Left kidney (tissue), 8 donors: ENCODE measurements around the gene NOTCH4. TPM values are rescaled to one million over a fixed set of nuclear protein-coding genes. Genes with fewer than 3 reads are reported as not detected.
A peak's percentile ranks its signal among the peaks of the same experiment; 100 is the strongest.
"Not testable (repeated sequence)": the region's sequence is repeated elsewhere in the genome, so short reads cannot be mapped to it uniquely, and the experiment has no call there.

Experiments
- DNase-seq: peaks from one replicate; pipeline ENCODE4 v3.0.0-alpha.2; 2013
- long read RNA-seq, 8 donors: transcript quantifications; one replicate each; lab custom pipeline, GENCODE V29; 2026
- polyA plus RNA-seq: library from polyadenylated mRNA; unstranded; fragments of 120-200 nt; gene quantifications from one replicate; pipeline ENCODE4 v1.2.1, GENCODE V29; 2013; ENCODE audit not compliant: insufficient read length

The NOTCH4 gene
- 15.6 TPM for polyA plus RNA-seq
- long read RNA-seq, donor 1: 0 reads
- long read RNA-seq, donor 2, partial matches to known transcripts: 5 of 6 reads
- long read RNA-seq, donor 2, other reads (novel, unspliced or antisense): 0 of 6 reads
- long read RNA-seq, donor 3: 0 reads
- long read RNA-seq, donor 4: 0 reads
- long read RNA-seq, donor 5: 0 reads
- long read RNA-seq, donor 6: 0 reads
- long read RNA-seq, donor 7, partial matches to known transcripts: 5 of 6 reads
- long read RNA-seq, donor 7, other reads (novel, unspliced or antisense): 0 of 6 reads
- long read RNA-seq, donor 8, partial matches to known transcripts: 0 of 1 reads
- long read RNA-seq, donor 8, other reads (novel, unspliced or antisense): 0 of 1 reads

GRCh38 chr6:32223258-32224235, at the start of gene NOTCH4:
NOTCH4 (minus strand) TSS chr6:32224067; CDS start chr6:32223928, 139 bp downstream.
- no peak for DNase-seq

- DNase-seq: no peak
Observed at GRCh38 chr6:32271429-32271828, 47.6 kb upstream of the NOTCH4 start.

GRCh38 chr6:32268459-32268858, 44.6 kb upstream of the NOTCH4 start:
- DNase-seq: not testable (repeated sequence)

- DNase-seq: no peak
Observed at GRCh38 chr6:32267035-32267434, 43.2 kb upstream of the NOTCH4 start.

GRCh38 chr6:32257262-32257661, 33.4 kb upstream of the NOTCH4 start:
- DNase-seq: not testable (repeated sequence)

GRCh38 chr6:32255199-32256153, 31.6 kb upstream of the NOTCH4 start:
- peak; percentile 70 for DNase-seq

GRCh38 chr6:32254761-32255198, 30.9 kb upstream of the NOTCH4 start:
- DNase-seq: peak; percentile 25

- no peak for DNase-seq
Observed at GRCh38 chr6:32252331-32253009, 28.6 kb upstream of the NOTCH4 start.

- DNase-seq: no peak
Observed at GRCh38 chr6:32249262-32249661, 25.4 kb upstream of the NOTCH4 start.

GRCh38 chr6:32247401-32247800, 23.5 kb upstream of the NOTCH4 start:
- no peak for DNase-seq

GRCh38 chr6:32244946-32245398, 21.1 kb upstream of the NOTCH4 start:
- DNase-seq: peak; percentile 86

- no peak for DNase-seq
Observed at GRCh38 chr6:32244270-32244669, 20.4 kb upstream of the NOTCH4 start.

GRCh38 chr6:32242318-32242813, 18.5 kb upstream of the NOTCH4 start:
- not testable (repeated sequence) for DNase-seq

GRCh38 chr6:32240686-32241085, 16.8 kb upstream of the NOTCH4 start:
- DNase-seq: no peak

GRCh38 chr6:32239462-32239861, 15.6 kb upstream of the NOTCH4 start:
- DNase-seq: no peak

- no peak for DNase-seq
Observed at GRCh38 chr6:32234934-32235333, 11.1 kb upstream of the NOTCH4 start.

- no peak for DNase-seq
Observed at GRCh38 chr6:32226434-32226833, 2.6 kb upstream of the NOTCH4 start.

- no peak for DNase-seq
Observed at GRCh38 chr6:32224696-32225095, 829 bp upstream of the NOTCH4 start.

- DNase-seq: no peak
Observed at GRCh38 chr6:32222333-32223230, 1.3 kb downstream of the NOTCH4 start.

GRCh38 chr6:32220021-32220420, 3.8 kb downstream of the NOTCH4 start:
- DNase-seq: no peak
